Measurements from ENCODE around the gene PPM1J. TPM values are rescaled to one million over a fixed set of nuclear protein-coding genes. Genes with fewer than 3 reads are reported as not detected.
A peak's percentile ranks its signal among the peaks of the same experiment; 100 is the strongest.

The PPM1J gene
- total and polyA plus RNA-seq, 2 of the 13 experiments (the other 11 are each of a cell fraction or from before 2014, with no cell fraction given) = 0.07 to 0.22 TPM

GRCh38 chr1:112706505-112707220 lies 8.5 kb downstream of the PPM1J start, which contains the start of gene RHOC (continued):
- TF ChIP-seq KAT2B (IDR thresholded peaks at IDR 0.05; ENCODE audit: borderline replicate concordance, low read depth, low read length) (no peak), CBX5 (CRISPR knock-in tag; IDR thresholded peaks at IDR 0.05; ENCODE audit: borderline replicate concordance) (no peak), ZIK1 (CRISPR knock-in tag; IDR thresholded peaks at IDR 0.05; ENCODE audit: borderline replicate concordance, low read depth) (no peak), ZNF850 (CRISPR knock-in tag; conservative IDR thresholded peaks at IDR 0.05) (0 out of 2 replicates have a peak, but pooled peaks have one; percentile 84), ETV5 (CRISPR knock-in tag; IDR thresholded peaks at IDR 0.05; ENCODE audit: borderline replicate concordance) (no peak), ATM (IDR thresholded peaks at IDR 0.05; ENCODE audit: borderline replicate concordance) (no peak), TSC22D2 (CRISPR knock-in tag; IDR thresholded peaks at IDR 0.05; ENCODE audit: borderline replicate concordance) (no peak), ZNF556 (CRISPR knock-in tag; IDR thresholded peaks at IDR 0.05; ENCODE audit: borderline replicate concordance) (no peak), GTF2F1 (IDR thresholded peaks at IDR 0.05; ENCODE audit: low read length) (no peak), TEAD2 (CRISPR knock-in tag; IDR thresholded peaks at IDR 0.05) (no peak), ZFP62 (CRISPR knock-in tag; IDR thresholded peaks at IDR 0.05) (no peak), MZF1 (CRISPR knock-in tag; IDR thresholded peaks at IDR 0.05; ENCODE audit: borderline replicate concordance) (no peak), SRSF4 (IDR thresholded peaks at IDR 0.05; ENCODE audit: low read depth, low read length, poor library complexity, severe bottlenecking) (no peak), TAF1 (CRISPR knock-in tag; IDR thresholded peaks at IDR 0.05) (peak; percentile 67), ZSCAN20 (CRISPR knock-in tag; IDR thresholded peaks at IDR 0.05; ENCODE audit: borderline replicate concordance) (no peak), MTA3 (CRISPR knock-in tag; IDR thresholded peaks at IDR 0.05) (no peak), SIX4 (CRISPR knock-in tag; IDR thresholded peaks at IDR 0.05) (no peak), PRPF4 (IDR thresholded peaks at IDR 0.05; ENCODE audit: low read depth, low read length, poor library complexity, severe bottlenecking) (no peak), MIXL1 (CRISPR knock-in tag; IDR thresholded peaks at IDR 0.05) (no peak), HNRNPK (IDR thresholded peaks at IDR 0.05; ENCODE audit: low read depth, low read length, poor library complexity, severe bottlenecking) (peak; percentile 55), SIX1 (CRISPR knock-in tag; IDR thresholded peaks at IDR 0.05; ENCODE audit: borderline replicate concordance) (no peak), ZNF512B (CRISPR knock-in tag; IDR thresholded peaks at IDR 0.05; ENCODE audit: borderline replicate concordance) (no peak), HOXD1 (CRISPR knock-in tag; IDR thresholded peaks at IDR 0.05) (no peak)
- TF ChIP-seq, protein P1, sequence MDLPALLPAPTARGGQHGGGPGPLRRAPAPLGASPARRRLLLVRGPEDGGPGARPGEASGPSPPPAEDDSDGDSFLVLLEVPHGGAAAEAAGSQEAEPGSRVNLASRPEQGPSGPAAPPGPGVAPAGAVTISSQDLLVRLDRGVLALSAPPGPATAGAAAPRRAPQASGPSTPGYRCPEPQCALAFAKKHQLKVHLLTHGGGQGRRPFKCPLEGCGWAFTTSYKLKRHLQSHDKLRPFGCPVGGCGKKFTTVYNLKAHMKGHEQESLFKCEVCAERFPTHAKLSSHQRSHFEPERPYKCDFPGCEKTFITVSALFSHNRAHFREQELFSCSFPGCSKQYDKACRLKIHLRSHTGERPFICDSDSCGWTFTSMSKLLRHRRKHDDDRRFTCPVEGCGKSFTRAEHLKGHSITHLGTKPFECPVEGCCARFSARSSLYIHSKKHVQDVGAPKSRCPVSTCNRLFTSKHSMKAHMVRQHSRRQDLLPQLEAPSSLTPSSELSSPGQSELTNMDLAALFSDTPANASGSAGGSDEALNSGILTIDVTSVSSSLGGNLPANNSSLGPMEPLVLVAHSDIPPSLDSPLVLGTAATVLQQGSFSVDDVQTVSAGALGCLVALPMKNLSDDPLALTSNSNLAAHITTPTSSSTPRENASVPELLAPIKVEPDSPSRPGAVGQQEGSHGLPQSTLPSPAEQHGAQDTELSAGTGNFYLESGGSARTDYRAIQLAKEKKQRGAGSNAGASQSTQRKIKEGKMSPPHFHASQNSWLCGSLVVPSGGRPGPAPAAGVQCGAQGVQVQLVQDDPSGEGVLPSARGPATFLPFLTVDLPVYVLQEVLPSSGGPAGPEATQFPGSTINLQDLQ (CRISPR knock-in tag; IDR thresholded peaks at IDR 0.05) = no peak
- TF ChIP-seq, protein P2, sequence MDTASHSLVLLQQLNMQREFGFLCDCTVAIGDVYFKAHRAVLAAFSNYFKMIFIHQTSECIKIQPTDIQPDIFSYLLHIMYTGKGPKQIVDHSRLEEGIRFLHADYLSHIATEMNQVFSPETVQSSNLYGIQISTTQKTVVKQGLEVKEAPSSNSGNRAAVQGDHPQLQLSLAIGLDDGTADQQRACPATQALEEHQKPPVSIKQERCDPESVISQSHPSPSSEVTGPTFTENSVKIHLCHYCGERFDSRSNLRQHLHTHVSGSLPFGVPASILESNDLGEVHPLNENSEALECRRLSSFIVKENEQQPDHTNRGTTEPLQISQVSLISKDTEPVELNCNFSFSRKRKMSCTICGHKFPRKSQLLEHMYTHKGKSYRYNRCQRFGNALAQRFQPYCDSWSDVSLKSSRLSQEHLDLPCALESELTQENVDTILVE (CRISPR knock-in tag; IDR thresholded peaks at IDR 0.05) = 0 out of 2 replicates have a peak, but pooled peaks have one; percentile 10

All from HepG2 (cell line).